Lung (tissue), 12 donors: ENCODE results near the gene HLA-A. TPM values are rescaled to one million over a fixed set of nuclear protein-coding genes. Genes with fewer than 3 reads are reported as not detected.
"Not testable (repeated sequence)": the region's sequence is repeated elsewhere in the genome, so short reads cannot be mapped to it uniquely, and the experiment has no call there.

ENCODE experiments used
- ATAC-seq: fragments of 200-7000 bp; cut with Tn5 transposase; one replicate; pipeline ENCODE4 v1.9.1; 2020; ENCODE audit warnings: moderate number of reproducible peaks; ENCODE audit not compliant: insufficient read depth, low FRiP score
- DNase-seq, 3 donors: peaks; one replicate each; pipeline ENCODE4 v3.0.0-alpha.2; 2013 to 2017
- H3K27ac ChIP-seq, 2 donors: one replicate each; pipeline ENCODE4 v1.5.1; 2013; ENCODE audit warnings: mild to moderate bottlenecking in 2 of 2, moderate library complexity in 2 of 2, control low read depth in 1 of 2, inconsistent platforms in 1 of 2, low read depth in 1 of 2, low read length in 1 of 2
- H3K27me3 ChIP-seq, 3 donors: one replicate each; pipeline ENCODE4 v1.5.1; 2013; ENCODE audit warnings: low read length in 2 of 3; ENCODE audit not compliant: control insufficient read depth in 3 of 3, insufficient read depth in 3 of 3
- H3K36me3 ChIP-seq, 4 donors: one replicate each; pipeline ENCODE4 v1.5.1; 2013; ENCODE audit warnings: low read length in 4 of 4, mild to moderate bottlenecking in 1 of 4, moderate library complexity in 1 of 4; ENCODE audit not compliant: control insufficient read depth in 4 of 4, insufficient read depth in 4 of 4
- H3K4me1 ChIP-seq, 5 donors: one replicate each; pipeline ENCODE4 v1.5.1; 2013; ENCODE audit warnings: low read length in 5 of 5, mild to moderate bottlenecking in 2 of 5, moderate library complexity in 1 of 5; ENCODE audit not compliant: control insufficient read depth in 5 of 5, insufficient read depth in 5 of 5
- H3K4me3 ChIP-seq: one replicate; pipeline ENCODE4 v1.5.1; 2013; ENCODE audit warnings: mild to moderate bottlenecking, control low read depth, moderate library complexity
- H3K9ac ChIP-seq, 2 donors: one replicate each; pipeline ENCODE4 v1.5.1; 2013; ENCODE audit warnings: low read length in 2 of 2, control low read depth in 1 of 2; ENCODE audit not compliant: insufficient read depth in 1 of 2
- H3K9me3 ChIP-seq, 4 donors: one replicate each; pipeline ENCODE4 v1.5.1; 2013; ENCODE audit warnings: low read length in 3 of 4, mild to moderate bottlenecking in 1 of 4, moderate library complexity in 1 of 4; ENCODE audit not compliant: control insufficient read depth in 4 of 4, insufficient read depth in 3 of 4
- WGBS, 2 donors: extraction: QIAGEN DNeasy Blood & Tissue Kit; methylation state at CpG; one replicate each; pipeline ENCODE4 v1.1.7; 2013; 5-methylcytosine and 5-hydroxymethylcytosine counted together
- polyA plus RNA-seq, 2 donors: library from polyadenylated mRNA; stranded (reverse); fragments of 200-250 nt; gene quantifications; one replicate each; pipeline ENCODE4 v1.2.1, GENCODE V29; 2013
- total RNA-seq, 2 donors: library from RNA; depleted of rRNA in 1 of 2; stranded (reverse); fragments of >200 nt in 1 of 2; gene quantifications; one replicate each; pipeline ENCODE4 v1.2.1, GENCODE V29; 2014 to 2021
- TF ChIP-seq, protein P1 (sequence below): IDR thresholded peaks from 2 replicates; pipeline ENCODE4 v1.5.1; 2012; ENCODE audit warnings: mild to moderate bottlenecking; ENCODE audit errors: control extremely low read depth, extremely low read depth
- donor health status: control.
- donor health status: control.
- donor health status: Bipolar disorder and iron deficiency.
- donor health status: healthy.
- donor health status: DM: yes; HTN: yes; CAD: no.

HLA-A gene
- total and polyA plus RNA-seq, 4 donors = 320 to 3,222 (median 711) TPM

DNA sequence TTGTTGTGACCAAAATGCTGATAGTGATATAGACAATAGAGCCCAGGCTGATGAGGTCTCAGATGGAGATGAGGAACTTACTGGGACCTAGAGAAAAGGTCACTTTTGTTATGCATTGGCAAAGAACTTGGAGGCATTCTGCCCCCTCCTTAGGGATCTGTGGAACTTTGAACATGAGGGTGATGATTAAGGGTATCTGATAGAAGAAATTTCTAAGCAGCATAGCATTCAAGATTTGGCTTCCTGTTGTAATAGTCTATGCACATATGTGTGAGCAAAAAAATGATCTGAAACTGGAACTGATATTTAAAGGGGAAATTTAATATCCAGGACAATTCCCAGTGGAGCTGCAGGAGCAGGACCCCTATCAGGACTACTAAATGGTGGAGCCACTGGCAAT, 17.1 kb downstream of the HLA-A start:
- DNase-seq = no peak
- H3K9me3 ChIP-seq = no peaks in the 10 kb centered on the region
- ATAC-seq = no peak
- H3K4me3 ChIP-seq = no peak overlapping the region
- H3K27me3 ChIP-seq = no peaks in the 10 kb centered on the region
- no peak overlapping the region for H3K27ac ChIP-seq
- no peak overlapping the region for H3K9ac ChIP-seq
- TF ChIP-seq, protein P1, sequence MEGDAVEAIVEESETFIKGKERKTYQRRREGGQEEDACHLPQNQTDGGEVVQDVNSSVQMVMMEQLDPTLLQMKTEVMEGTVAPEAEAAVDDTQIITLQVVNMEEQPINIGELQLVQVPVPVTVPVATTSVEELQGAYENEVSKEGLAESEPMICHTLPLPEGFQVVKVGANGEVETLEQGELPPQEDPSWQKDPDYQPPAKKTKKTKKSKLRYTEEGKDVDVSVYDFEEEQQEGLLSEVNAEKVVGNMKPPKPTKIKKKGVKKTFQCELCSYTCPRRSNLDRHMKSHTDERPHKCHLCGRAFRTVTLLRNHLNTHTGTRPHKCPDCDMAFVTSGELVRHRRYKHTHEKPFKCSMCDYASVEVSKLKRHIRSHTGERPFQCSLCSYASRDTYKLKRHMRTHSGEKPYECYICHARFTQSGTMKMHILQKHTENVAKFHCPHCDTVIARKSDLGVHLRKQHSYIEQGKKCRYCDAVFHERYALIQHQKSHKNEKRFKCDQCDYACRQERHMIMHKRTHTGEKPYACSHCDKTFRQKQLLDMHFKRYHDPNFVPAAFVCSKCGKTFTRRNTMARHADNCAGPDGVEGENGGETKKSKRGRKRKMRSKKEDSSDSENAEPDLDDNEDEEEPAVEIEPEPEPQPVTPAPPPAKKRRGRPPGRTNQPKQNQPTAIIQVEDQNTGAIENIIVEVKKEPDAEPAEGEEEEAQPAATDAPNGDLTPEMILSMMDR = no peak
- H3K4me1 ChIP-seq = peaks cover 0 to 13% (median 0%) of the 10 kb centered on the region in 5 donors
- H3K36me3 ChIP-seq = no peaks in the 10 kb centered on the region

GRCh38 chr6:29961966-29962365, 19.6 kb downstream of the HLA-A start:
- TF ChIP-seq, protein P1 = no peak
- no peaks in the 10 kb centered on the region for H3K36me3 ChIP-seq
- no peak overlapping the region for H3K4me3 ChIP-seq
- DNase-seq = no peak
- H3K27me3 ChIP-seq = no peaks in the 10 kb centered on the region
- no peaks in the 10 kb centered on the region for H3K9me3 ChIP-seq
- no peak overlapping the region for H3K27ac ChIP-seq
- no peak for ATAC-seq
- WGBS, 2 donors = 47 to 99% methylated on average over 1 of the region's 1 CpG
- H3K9ac ChIP-seq = no peak overlapping the region
- H3K4me1 ChIP-seq = peaks cover 0 to 33% (median 12%) of the 10 kb centered on the region in 5 donors

- 69 to 92% methylated on average over 2 of the region's 2 CpGs for WGBS, 2 donors
- H3K9me3 ChIP-seq = not testable (repeated sequence)
Measured at GRCh38 chr6:29963697-29964096, 21.4 kb downstream of the HLA-A start.

GRCh38 chr6:29964518-29964886, 22.2 kb downstream of the HLA-A start:
- 15 to 23% methylated on average over 3 of the region's 3 CpGs for WGBS, 2 donors
- no peaks in the 10 kb centered on the region for H3K9me3 ChIP-seq
- H3K4me3 ChIP-seq = no peak overlapping the region
- TF ChIP-seq, protein P1 = no peak
- DNase-seq (no peak), ATAC-seq (no peak)
- H3K27me3 ChIP-seq = no peaks in the 10 kb centered on the region
- H3K36me3 ChIP-seq = no peaks in the 10 kb centered on the region
- H3K4me1 ChIP-seq = peaks cover 4 to 33% (median 12%) of the 10 kb centered on the region in 5 donors
- peak overlapping the region; percentile 26 to 61 for H3K9ac ChIP-seq
- peak overlapping the region in 1 of 2 donors; percentile 96 for H3K27ac ChIP-seq

More at GRCh38 chr6:29963697-29964096, 21.4 kb downstream of the HLA-A start:
- DNase-seq, H3K36me3 ChIP-seq, H3K9ac ChIP-seq, ATAC-seq, H3K27me3 ChIP-seq, H3K4me3 ChIP-seq, H3K27ac ChIP-seq: not testable (repeated sequence)
- H3K4me1 ChIP-seq = peaks cover 4 to 33% (median 12%) of the 10 kb centered on the region in 5 donors
